GM18861 (cell line): ENCODE data around the gene PRKG2.
A peak's percentile ranks its signal among the peaks of the same experiment; 100 is the strongest.
"Not testable (repeated sequence)": the region's sequence is repeated elsewhere in the genome, so short reads cannot be mapped to it uniquely, and the experiment has no call there.

Experiments
- ATAC-seq: cut with Tn5 transposase; IDR thresholded peaks from one replicate; pipeline ENCODE4 v1.9.1; 2021; ENCODE audit not compliant: unreplicated experiment

Gene PRKG2

GRCh38 chr4:81162752-81163458 lies 52.1 kb downstream of the PRKG2 start:
- no peak for ATAC-seq

- ATAC-seq: not testable (repeated sequence)
These were observed 61.2 kb downstream of the PRKG2 start for GRCh38 chr4:81153714-81154323.

- ATAC-seq: no peak
These were observed 61.9 kb downstream of the PRKG2 start for GRCh38 chr4:81152839-81153713.

- no peak for ATAC-seq
These were observed 65.0 kb downstream of the PRKG2 start for GRCh38 chr4:81149976-81150375.

- ATAC-seq: no peak
These were observed 66.4 kb downstream of the PRKG2 start for GRCh38 chr4:81148576-81148975.

GRCh38 chr4:81146466-81146865 lies 68.6 kb downstream of the PRKG2 start:
- no peak for ATAC-seq

- ATAC-seq: no peak
These were observed 71.8 kb downstream of the PRKG2 start for GRCh38 chr4:81143183-81143582.

GRCh38 chr4:81142744-81143143 lies 72.3 kb downstream of the PRKG2 start:
- ATAC-seq: no peak

- no peak for ATAC-seq
These were observed 77.1 kb downstream of the PRKG2 start for GRCh38 chr4:81137894-81138293.

GRCh38 chr4:81137446-81137845 lies 77.6 kb downstream of the PRKG2 start:
- no peak for ATAC-seq

- no peak for ATAC-seq
These were observed 78.7 kb downstream of the PRKG2 start for GRCh38 chr4:81136161-81136905.

GRCh38 chr4:81135501-81135900 lies 79.5 kb downstream of the PRKG2 start:
- ATAC-seq: no peak

- no peak for ATAC-seq
These were observed 83.5 kb downstream of the PRKG2 start for GRCh38 chr4:81131563-81131962.

- ATAC-seq: no peak
These were observed 84.0 kb downstream of the PRKG2 start for GRCh38 chr4:81131066-81131465.

GRCh38 chr4:81130569-81130968 lies 84.5 kb downstream of the PRKG2 start:
- ATAC-seq: no peak

- ATAC-seq: no peak
These were observed 95.0 kb downstream of the PRKG2 start for GRCh38 chr4:81120055-81120454.

GRCh38 chr4:81118086-81118485 lies 96.9 kb downstream of the PRKG2 start:
- no peak for ATAC-seq

- no peak for ATAC-seq
These were observed 98.5 kb downstream of the PRKG2 start for GRCh38 chr4:81116566-81116965.

- ATAC-seq: no peak
These were observed 102.0 kb downstream of the PRKG2 start for GRCh38 chr4:81113024-81113423.

- ATAC-seq: no peak
These were observed 105.7 kb downstream of the PRKG2 start for GRCh38 chr4:81109356-81109755.

GRCh38 chr4:81106150-81106549 lies 108.9 kb downstream of the PRKG2 start:
- ATAC-seq: peak; percentile 57
